GM12878 (cell line): ENCODE results near the gene CYP4F11. TPM values are rescaled to one million over a fixed set of nuclear protein-coding genes. Genes with fewer than 3 reads are reported as not detected.

Experiments
- ATAC-seq: fragments of 200-7000 bp; cut with Tn5 transposase; 3 replicates; pipeline ENCODE4 v1.9.1; 2020; ENCODE audit warnings: mild to moderate bottlenecking, moderate library complexity
- BruUV-seq: library from RNA; stranded (reverse); fragments of 400-500 nt; replicated peaks from 2 replicates; lab custom pipeline; 2021; lab: Mats Ljungman, UMichigan
- CTCF ChIA-PET: fragments of 300-600 bp; sonication (Branson Sonifier 250); formaldehyde crosslinking; extraction: SDS; loops from one replicate; lab custom pipeline; 2021; ENCODE audit warnings: inconsistent platforms; lab: Yijun Ruan, JAX
- POLR2A ChIA-PET: fragments of 350-600 bp; formaldehyde crosslinking; extraction: SDS; loops from one replicate; lab custom pipeline; 2021; ENCODE audit warnings: inconsistent platforms; lab: Charles Lee
- RAD21 ChIA-PET: fragments of 300-600 bp; sonication (Branson Sonifier 250); formaldehyde crosslinking; loops from one replicate; lab custom pipeline; 2023; ENCODE audit warnings: antibody characterized with exemption; ENCODE audit not compliant: unreplicated experiment; lab: Charles Lee
- SMC1A ChIA-PET: fragments of 300-600 bp; sonication (Branson Sonifier 250); formaldehyde crosslinking; loops from one replicate; lab custom pipeline; 2023; ENCODE audit not compliant: unreplicated experiment, uncharacterized antibody; lab: Charles Lee
- DNase-seq: peaks from one replicate; pipeline ENCODE4 v3.0.0-alpha.2; 2011; ENCODE audit warnings: low read depth, low spot score
- FAIRE-seq: peaks from 3 replicates; lab custom pipeline; 2011; peaks lifted over from hg19 to GRCh38; lab: Jason Lieb, UNC
- H2AFZ ChIP-seq: 2 replicates; pipeline ENCODE4 v1.6.0; 2011; ENCODE audit warnings: low read depth, low read length, control low read depth; ENCODE audit not compliant: control insufficient read depth
- H3K27ac ChIP-seq: 2 replicates; pipeline ENCODE4 v1.5.1; 2011; ENCODE audit warnings: control low read depth; ENCODE audit not compliant: control insufficient read depth, insufficient read depth
- H3K27me3 ChIP-seq, 2 experiments: replicated peaks in 1 of 2; 2 replicates each; pipeline versions ENCODE4 v1.6.0 to v1.6.1; 2011; ENCODE audit warnings: low read length in 1 of 2; ENCODE audit not compliant: control insufficient read depth in 2 of 2, insufficient read depth in 2 of 2
- H3K36me3 ChIP-seq, 2 experiments: 2 replicates each; pipeline ENCODE4 v1.5.1; 2011; ENCODE audit warnings: low read length in 1 of 2; ENCODE audit not compliant: control insufficient read depth in 2 of 2, insufficient read depth in 2 of 2
- H3K4me1 ChIP-seq: 2 replicates; pipeline ENCODE4 v1.6.1; 2011; ENCODE audit warnings: mild to moderate bottlenecking, low read length, moderate library complexity, mixed read lengths; ENCODE audit not compliant: control insufficient read depth, insufficient read depth
- H3K4me2 ChIP-seq: 2 replicates; pipeline ENCODE4 v1.6.0; 2011; ENCODE audit warnings: control low read depth; ENCODE audit not compliant: control insufficient read depth, insufficient read depth
- H3K4me3 ChIP-seq: fragments of 200-600 bp; sonication (generic); 2 replicates; pipeline ENCODE4 v1.5.1; 2016
- H3K79me2 ChIP-seq: 2 replicates; pipeline ENCODE4 v1.6.0; 2011; ENCODE audit warnings: low read length; ENCODE audit not compliant: control insufficient read depth, insufficient read depth
- H3K9ac ChIP-seq: 2 replicates; pipeline ENCODE4 v1.8.0; 2011; ENCODE audit warnings: low read length, control low read depth, mixed read lengths; ENCODE audit not compliant: control insufficient read depth, insufficient read depth
- H3K9me3 ChIP-seq: replicated peaks from 3 replicates; pipeline ENCODE4 v1.5.1; 2011; ENCODE audit warnings: mild to moderate bottlenecking, low read length; ENCODE audit not compliant: control insufficient read depth, insufficient read depth
- H4K20me1 ChIP-seq: 2 replicates; pipeline ENCODE4 v1.6.0; 2011; ENCODE audit not compliant: control insufficient read depth, insufficient read depth
- CREB1 ChIP-seq: IDR thresholded peaks from 2 replicates; pipeline ENCODE4 v1.6.1; 2012; ENCODE audit warnings: low read depth, mild to moderate bottlenecking, inconsistent platforms
- CTCF ChIP-seq, 3 experiments: IDR thresholded peaks in 2 of 3; conservative IDR thresholded peaks in 1 of 3; 2 replicates each; pipeline ENCODE4 v1.5.1; 2011; ENCODE audit warnings: low read depth in 3 of 3, low read length in 3 of 3, mild to moderate bottlenecking in 3 of 3, control low read depth in 2 of 3, moderate library complexity in 2 of 3, inconsistent platforms in 1 of 3, mixed read lengths in 1 of 3; ENCODE audit not compliant: control insufficient read depth in 2 of 3, insufficient read depth in 1 of 3; ENCODE audit errors: extremely low read depth in 1 of 3
- FOXK2 ChIP-seq: fragments of 450-650 bp; IDR thresholded peaks from 2 replicates; pipeline ENCODE4 v1.6.1; 2017; ENCODE audit warnings: mild to moderate bottlenecking, moderate library complexity
- IKZF1 ChIP-seq: fragments of 450-650 bp; conservative IDR thresholded peaks from 2 replicates; pipeline ENCODE4 v1.6.1; 2017; ENCODE audit warnings: antibody characterized with exemption, mild to moderate bottlenecking
- MEF2A ChIP-seq: IDR thresholded peaks from 2 replicates; pipeline ENCODE4 v1.6.1; 2011; ENCODE audit warnings: low read depth, mild to moderate bottlenecking, low read length, moderate library complexity; ENCODE audit not compliant: insufficient read depth
- MLLT1 ChIP-seq: fragments of 450-650 bp; IDR thresholded peaks from 2 replicates; pipeline ENCODE4 v1.6.1; 2016; ENCODE audit warnings: mild to moderate bottlenecking
- RAD21 ChIP-seq: IDR thresholded peaks from 2 replicates; pipeline ENCODE4 v1.6.1; 2011; ENCODE audit warnings: mild to moderate bottlenecking, low read depth, low read length, moderate library complexity; ENCODE audit not compliant: insufficient read depth
- SMC3 ChIP-seq: IDR thresholded peaks from 2 replicates; pipeline ENCODE4 v1.6.1; 2011; ENCODE audit warnings: low read length, improper control_type of control experiment, borderline replicate concordance
- ZBED1 ChIP-seq: IDR thresholded peaks from 2 replicates; pipeline ENCODE4 v1.6.1; 2016; ENCODE audit warnings: borderline replicate concordance
- WGBS: methylation state at CpG from one replicate; pipeline ENCODE4 v1.1.6; 2016; ENCODE audit warnings: low lambda C conversion rate; ENCODE audit not compliant: insufficient replicate concordance, insufficient coverage; ENCODE audit errors: missing lambda C conversion rate; 5-methylcytosine and 5-hydroxymethylcytosine counted together
- in situ Hi-C: fragments of 300-500 bp; cut with MboI; formaldehyde crosslinking; loops from 9 replicates; pipeline ENCODE4 v1.14.3; 2018; ENCODE audit warnings: mixed read lengths
- intact Hi-C: fragments of 100-400 bp; cut with micrococcal nuclease; formaldehyde crosslinking; loops from one replicate; pipeline ENCODE4 v1.14.2; 2022; ENCODE audit not compliant: unreplicated experiment
- polyA plus RNA-seq, 11 experiments: library from polyadenylated mRNA; depleted of rRNA in 4 of 11; unstranded in 6 of 11; stranded (reverse) in 5 of 11; fragments of >200 nt; fragmentation: Nextera tagmentation in 4 of 11; fragmentation: Illumina TruSeq in 1 of 11; extraction: Ambion mirVana in 4 of 11; extraction: Trizol in 1 of 11; gene quantifications; 1 replicate in 1 of 11; 2 replicates in 10 of 11; pipeline versions ENCODE4 v1.2.1 to v1.2.3, GENCODE V29; 2011 to 2016; ENCODE audit warnings: inconsistent platforms in 2 of 11, missing spikeins in 2 of 11, low read depth in 1 of 11
- total RNA-seq, 4 experiments: library from RNA; depleted of rRNA in 3 of 4; stranded (reverse); fragments of >200 nt in 3 of 4; fragmentation: Illumina TruSeq in 1 of 4; extraction: Trizol in 1 of 4; gene quantifications; 2 replicates each; pipeline versions ENCODE4 v1.2.1 to v1.2.3, GENCODE V29; 2013 to 2021

Gene CYP4F11
- total and polyA plus RNA-seq, 10 of the 15 experiments (the other 5 are each of a cell fraction or from before 2014, with no cell fraction given) = not detected

- ChIA-PET RAD21 (no interaction called here), CTCF (no interaction called here), SMC1A (no interaction called here), POLR2A (interaction anchor here (0.7 kb wide), 1 partner anchor 1011 kb away, joined by 3 read pairs; no protein-coding TSS in a partner anchor)
- no peaks in the 10 kb centered on the region for H3K9me3 ChIP-seq
- DNase-seq (no peak), FAIRE-seq (no peak), ATAC-seq (0 out of 3 replicates have a peak, but pooled peaks have one; percentile 34)
- no peaks in the 10 kb centered on the region for H4K20me1 ChIP-seq
- H3K4me1 ChIP-seq = no peaks in the 10 kb centered on the region
- intact Hi-C loops = no loop called here
- no TSS peak for BruUV-seq
- H3K27ac ChIP-seq = no peak overlapping the region
- in situ Hi-C loops = no loop called here
- H3K9ac ChIP-seq = no peak overlapping the region
- no peak overlapping the region for H2AFZ ChIP-seq
- H3K4me3 ChIP-seq = no peak overlapping the region
- H3K4me2 ChIP-seq = no peak overlapping the region
- H3K27me3 ChIP-seq = no peaks in the 10 kb centered on the region
- TF ChIP-seq CREB1 = no peak
- TF ChIP-seq CTCF (IDR thresholded peaks at IDR 0.05 in 2 of 3, conservative IDR thresholded peaks at IDR 0.05 in 1 of 3; ENCODE audit: control insufficient read depth in 2 of 3, extremely low read depth in 1 of 3, insufficient read depth in 1 of 3, low read depth in 3 of 3, low read length in 3 of 3) = peak; percentile 22 to 43 (median 38); a peak in 5 of 6 replicates
- TF ChIP-seq FOXK2 = no peak
- peak; percentile 46; the same call in 1 of the 2 replicates for TF ChIP-seq RAD21
- TF ChIP-seq MEF2A = no peak
- no peak for TF ChIP-seq IKZF1
- TF ChIP-seq SMC3 = peak; percentile 25; the same call in 1 of the 2 replicates
- TF ChIP-seq ZBED1 = no peak
- TF ChIP-seq MLLT1 = no peak
- WGBS = 4% methylated on average over 3 of the region's 3 CpGs
- no peaks in the 10 kb centered on the region for H3K36me3 ChIP-seq
- no peaks in the 10 kb centered on the region for H3K79me2 ChIP-seq
Measured at GRCh38 chr19:15869109-15869555, 65.2 kb downstream of the CYP4F11 start.
